ENCODE measurements around the gene MLEC. TPM values are rescaled to one million over a fixed set of nuclear protein-coding genes. Genes with fewer than 3 reads are reported as not detected.
A peak's percentile ranks its signal among the peaks of the same experiment; 100 is the strongest.

MLEC gene
- total and polyA plus RNA-seq, 2 of the 13 experiments (the other 11 are each of a cell fraction or from before 2014, with no cell fraction given) = 49.8 to 156 TPM

- peak; percentile 94 for TF ChIP-seq ZNF687 (CRISPR knock-in tag; IDR thresholded peaks at IDR 0.05)
- TF ChIP-seq ZNF30 (CRISPR knock-in tag; IDR thresholded peaks at IDR 0.05) = no peak
- no peak for TF ChIP-seq SNAI1 (CRISPR knock-in tag; IDR thresholded peaks at IDR 0.05; ENCODE audit: borderline replicate concordance)
- peak; percentile 84 for TF ChIP-seq KMT2A (CRISPR knock-in tag; IDR thresholded peaks at IDR 0.05)
- TF ChIP-seq TBL1XR1 (IDR thresholded peaks at IDR 0.05; ENCODE audit: borderline replicate concordance, low read length, partially characterized antibody) = no peak
- TF ChIP-seq KDM1A (CRISPR knock-in tag; IDR thresholded peaks at IDR 0.05) = no peak
- TF ChIP-seq ARNTL (CRISPR knock-in tag; IDR thresholded peaks at IDR 0.05) = no peak
- TF ChIP-seq, protein P1, sequence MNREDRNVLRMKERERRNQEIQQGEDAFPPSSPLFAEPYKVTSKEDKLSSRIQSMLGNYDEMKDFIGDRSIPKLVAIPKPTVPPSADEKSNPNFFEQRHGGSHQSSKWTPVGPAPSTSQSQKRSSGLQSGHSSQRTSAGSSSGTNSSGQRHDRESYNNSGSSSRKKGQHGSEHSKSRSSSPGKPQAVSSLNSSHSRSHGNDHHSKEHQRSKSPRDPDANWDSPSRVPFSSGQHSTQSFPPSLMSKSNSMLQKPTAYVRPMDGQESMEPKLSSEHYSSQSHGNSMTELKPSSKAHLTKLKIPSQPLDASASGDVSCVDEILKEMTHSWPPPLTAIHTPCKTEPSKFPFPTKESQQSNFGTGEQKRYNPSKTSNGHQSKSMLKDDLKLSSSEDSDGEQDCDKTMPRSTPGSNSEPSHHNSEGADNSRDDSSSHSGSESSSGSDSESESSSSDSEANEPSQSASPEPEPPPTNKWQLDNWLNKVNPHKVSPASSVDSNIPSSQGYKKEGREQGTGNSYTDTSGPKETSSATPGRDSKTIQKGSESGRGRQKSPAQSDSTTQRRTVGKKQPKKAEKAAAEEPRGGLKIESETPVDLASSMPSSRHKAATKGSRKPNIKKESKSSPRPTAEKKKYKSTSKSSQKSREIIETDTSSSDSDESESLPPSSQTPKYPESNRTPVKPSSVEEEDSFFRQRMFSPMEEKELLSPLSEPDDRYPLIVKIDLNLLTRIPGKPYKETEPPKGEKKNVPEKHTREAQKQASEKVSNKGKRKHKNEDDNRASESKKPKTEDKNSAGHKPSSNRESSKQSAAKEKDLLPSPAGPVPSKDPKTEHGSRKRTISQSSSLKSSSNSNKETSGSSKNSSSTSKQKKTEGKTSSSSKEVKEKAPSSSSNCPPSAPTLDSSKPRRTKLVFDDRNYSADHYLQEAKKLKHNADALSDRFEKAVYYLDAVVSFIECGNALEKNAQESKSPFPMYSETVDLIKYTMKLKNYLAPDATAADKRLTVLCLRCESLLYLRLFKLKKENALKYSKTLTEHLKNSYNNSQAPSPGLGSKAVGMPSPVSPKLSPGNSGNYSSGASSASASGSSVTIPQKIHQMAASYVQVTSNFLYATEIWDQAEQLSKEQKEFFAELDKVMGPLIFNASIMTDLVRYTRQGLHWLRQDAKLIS (CRISPR knock-in tag; IDR thresholded peaks at IDR 0.05) = no peak
- no peak for TF ChIP-seq SMAD3 (CRISPR knock-in tag; IDR thresholded peaks at IDR 0.05)
- no peak for TF ChIP-seq HOXD1 (CRISPR knock-in tag; IDR thresholded peaks at IDR 0.05)
- no peak for TF ChIP-seq TRIM22 (IDR thresholded peaks at IDR 0.05)
- TF ChIP-seq ZFP36L2 (CRISPR knock-in tag; IDR thresholded peaks at IDR 0.05) = no peak
- peak; percentile 83 for TF ChIP-seq AGO2 (optimal IDR thresholded peaks at IDR 0.05; ENCODE audit: low read depth, low read length)
- no peak for TF ChIP-seq ZNF713 (CRISPR knock-in tag; IDR thresholded peaks at IDR 0.05)
- 0 out of 2 replicates have a peak, but pooled peaks have one; percentile 17 for TF ChIP-seq RAD21 (CRISPR knock-in tag; IDR thresholded peaks at IDR 0.05)
- no peak for TF ChIP-seq ZNF275 (CRISPR knock-in tag; IDR thresholded peaks at IDR 0.05; ENCODE audit: borderline replicate concordance)
- TF ChIP-seq ARNT2 (CRISPR knock-in tag; IDR thresholded peaks at IDR 0.05; ENCODE audit: low read depth) = no peak; the same call in 1 of the 2 replicates
- TF ChIP-seq ZNF205 (CRISPR knock-in tag; IDR thresholded peaks at IDR 0.05) = peak; percentile 66
- no peak for TF ChIP-seq GTF3A (CRISPR knock-in tag; conservative IDR thresholded peaks at IDR 0.05)
- no peak for TF ChIP-seq ZNF296 (CRISPR knock-in tag; conservative IDR thresholded peaks at IDR 0.05)
These were observed 38.9 kb downstream of the MLEC start, which contains the start of gene ACADS (continued) for GRCh38 chr12:120725659-120726509.
